ENCODE results near the gene ACSM3. TPM values are rescaled to one million over a fixed set of nuclear protein-coding genes. Genes with fewer than 3 reads are reported as not detected.
"Not testable (repeated sequence)": the region's sequence is repeated elsewhere in the genome, so short reads cannot be mapped to it uniquely, and the experiment has no call there.

The ACSM3 gene
- total RNA-seq, 2 experiments from 2014 or later = 10.1 to 10.7 TPM

GRCh38 chr16:20753727-20754126, 10.1 kb upstream of the ACSM3 start:
- CTCF ChIA-PET = interaction anchor here (0.7 kb wide), 1 partner anchor 381 kb away, joined by 4 read pairs; no protein-coding TSS in a partner anchor

DNA sequence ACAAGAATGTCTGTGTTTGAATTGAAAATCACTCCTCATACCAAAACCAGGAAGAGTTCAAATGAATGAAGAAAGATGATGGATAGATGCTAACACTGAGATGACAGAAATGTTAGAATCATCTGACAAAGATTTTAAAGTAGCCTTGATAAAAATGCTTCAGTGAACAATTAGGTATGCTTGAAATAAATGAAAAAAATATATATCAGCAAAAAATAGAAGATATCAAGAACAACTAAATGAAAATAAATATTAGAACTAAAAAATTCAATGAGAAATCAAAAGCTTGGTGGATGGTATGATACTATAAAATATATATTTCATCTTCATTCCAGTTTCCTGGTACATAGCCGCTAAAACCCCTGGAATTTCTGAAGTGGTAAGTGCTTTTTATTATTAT, 8.6 kb upstream of the ACSM3 start:
- ChIA-PET CTCF (no interaction called here), POLR2A (no interaction called here)

More at GRCh38 chr16:20753727-20754126, 10.1 kb upstream of the ACSM3 start:
- POLR2A ChIA-PET = no interaction called here

DNA sequence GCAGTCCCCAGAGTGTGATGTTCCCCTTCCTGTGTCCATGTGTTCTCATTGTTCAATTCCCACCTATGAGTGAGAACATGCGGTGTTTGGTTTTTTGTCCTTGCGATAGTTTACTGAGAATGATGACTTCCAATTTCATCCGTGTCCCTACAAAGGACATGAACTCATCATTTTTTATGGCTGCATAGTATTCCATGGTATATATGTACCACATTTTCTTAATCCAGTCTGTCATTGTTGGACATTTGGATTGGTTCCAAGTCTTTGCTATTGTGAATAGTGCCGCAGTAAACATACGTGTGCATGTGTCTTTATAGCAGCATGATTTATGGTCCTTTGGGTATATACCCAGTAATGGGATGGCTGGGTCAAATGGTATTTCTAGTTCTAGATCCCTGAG, 8.0 kb upstream of the ACSM3 start:
- POLR2A ChIA-PET, CTCF ChIA-PET: not testable (repeated sequence)

DNA sequence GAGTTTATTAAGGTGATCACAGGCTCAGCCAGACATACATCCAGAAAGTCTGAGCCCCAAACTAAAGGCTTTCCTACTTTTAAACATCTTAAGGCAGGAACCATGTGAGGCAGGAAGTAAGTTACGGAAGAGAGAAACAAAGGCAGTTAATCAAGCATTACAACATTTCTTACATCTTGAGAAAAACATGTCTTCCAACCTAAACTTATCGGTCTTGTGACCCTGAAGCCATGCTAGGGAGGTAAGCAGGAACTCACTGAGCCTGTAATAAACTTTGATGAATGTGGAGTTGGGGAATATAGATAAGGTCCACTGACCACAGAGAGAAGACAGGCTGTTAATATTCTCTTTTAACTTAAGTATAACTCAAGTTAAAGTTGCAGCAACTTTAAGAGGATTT, 3.5 kb upstream of the ACSM3 start:
- ChIA-PET CTCF (no interaction called here), POLR2A (no interaction called here)

DNA sequence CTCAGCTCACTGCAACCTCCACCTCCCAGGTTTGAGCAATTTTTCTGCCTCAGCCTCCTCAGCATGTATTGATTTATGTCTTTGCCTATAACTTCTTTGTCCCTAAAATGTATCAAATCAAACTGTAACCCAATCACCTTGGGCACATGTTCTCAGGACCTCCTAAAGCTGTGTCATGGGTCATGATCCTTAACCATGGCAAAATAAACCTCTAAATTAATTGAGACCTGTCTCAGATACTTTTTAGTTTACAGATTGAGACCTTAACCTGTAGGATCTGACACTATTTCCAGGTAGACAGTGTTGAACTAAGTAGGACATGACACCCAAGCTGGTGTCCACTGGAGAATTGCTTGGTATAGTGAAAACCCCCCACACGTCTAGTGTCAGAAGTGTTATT, 2.6 kb upstream of the ACSM3 start:
- CTCF ChIA-PET = no interaction called here
- POLR2A ChIA-PET = no interaction called here

DNA sequence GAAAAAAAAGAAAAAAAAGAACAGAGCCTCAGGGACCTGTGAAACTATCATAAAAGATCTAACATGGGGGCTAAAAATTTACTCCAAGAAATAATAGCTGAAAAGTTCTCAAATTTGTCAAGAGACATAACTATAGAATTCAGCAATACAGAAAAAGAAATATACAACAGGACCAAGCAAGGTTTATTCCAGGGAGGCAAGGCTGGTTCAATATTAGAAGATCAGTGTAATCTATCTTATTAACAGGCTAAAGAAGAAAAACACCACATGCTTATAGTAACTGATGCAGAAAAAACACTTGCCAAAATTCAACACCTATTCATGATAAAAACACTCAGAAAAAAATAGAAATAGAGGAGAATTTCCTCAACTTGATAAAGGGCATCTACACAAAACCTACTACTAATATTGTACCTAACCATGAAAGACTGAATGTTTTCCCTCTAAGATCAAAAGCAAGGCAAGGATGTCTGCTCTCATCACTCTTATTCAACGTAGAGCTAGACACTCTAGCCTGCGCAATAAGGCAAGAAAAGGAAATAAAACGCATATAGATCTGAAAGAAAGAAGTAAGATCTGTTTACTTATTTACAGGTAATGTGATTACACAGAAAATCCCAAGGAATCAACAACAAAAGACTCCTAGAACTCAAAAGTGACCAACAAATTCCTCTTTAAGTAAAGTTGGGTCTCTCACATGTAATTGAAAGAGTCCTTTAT, 1.2 kb upstream of the ACSM3 start:
- ChIA-PET POLR2A (interaction anchor here (0.9 kb wide), 1 partner anchor 22 kb away, joined by 4 read pairs; no protein-coding TSS in a partner anchor), CTCF (no interaction called here)

GRCh38 chr16:20764448-20764847, 634 bp downstream of the ACSM3 start:
- POLR2A ChIA-PET = interaction anchor here (0.6 to 0.7 kb wide), 2 partner anchors 24 to 317 kb away, joined by 3 read pairs; no protein-coding TSS in a partner anchor
- CTCF ChIA-PET = not testable (repeated sequence)

DNA sequence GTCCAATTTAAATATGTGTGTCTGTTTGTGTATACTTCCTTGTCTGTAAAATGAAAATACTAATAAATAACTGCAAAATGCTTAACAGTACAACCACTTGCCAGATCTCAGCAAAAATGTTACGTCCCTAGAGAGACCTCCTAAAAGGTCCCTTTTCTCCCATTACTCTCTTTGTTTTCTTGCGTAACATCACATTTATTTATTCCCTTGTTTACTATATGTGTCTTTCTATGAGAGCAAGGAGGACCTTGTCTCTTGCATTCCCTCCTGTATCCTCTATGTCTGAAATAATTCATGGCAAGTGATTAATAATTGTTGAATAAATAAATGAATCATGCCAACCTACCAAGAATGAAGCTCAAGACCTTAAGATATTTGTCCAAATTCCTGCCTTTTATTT, 1.9 kb downstream of the ACSM3 start:
- ChIA-PET CTCF (no interaction called here), POLR2A (no interaction called here)

GRCh38 chr16:20766294-20766693, 2.5 kb downstream of the ACSM3 start:
- POLR2A ChIA-PET = no interaction called here
- CTCF ChIA-PET = no interaction called here

DNA sequence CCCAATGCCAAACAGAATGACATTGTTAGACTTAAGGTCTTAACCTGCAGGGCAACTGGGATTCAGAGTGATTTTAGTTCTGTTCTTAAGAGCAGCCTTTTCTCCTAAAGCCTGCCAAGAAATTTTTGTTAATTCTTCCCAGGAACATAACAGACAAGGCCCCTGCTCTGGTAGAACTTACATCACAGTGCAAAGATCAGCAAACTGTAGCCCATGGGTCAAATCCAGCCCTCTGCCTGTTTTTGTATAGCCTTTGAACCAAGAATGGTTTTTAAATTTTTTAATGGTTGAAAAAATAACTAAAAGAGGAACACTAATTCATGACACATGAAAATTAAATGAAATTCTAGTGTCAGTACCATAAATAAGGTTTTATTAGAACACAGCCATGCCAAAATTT, 3.8 kb downstream of the ACSM3 start:
- ChIA-PET CTCF (no interaction called here), POLR2A (no interaction called here)

DNA sequence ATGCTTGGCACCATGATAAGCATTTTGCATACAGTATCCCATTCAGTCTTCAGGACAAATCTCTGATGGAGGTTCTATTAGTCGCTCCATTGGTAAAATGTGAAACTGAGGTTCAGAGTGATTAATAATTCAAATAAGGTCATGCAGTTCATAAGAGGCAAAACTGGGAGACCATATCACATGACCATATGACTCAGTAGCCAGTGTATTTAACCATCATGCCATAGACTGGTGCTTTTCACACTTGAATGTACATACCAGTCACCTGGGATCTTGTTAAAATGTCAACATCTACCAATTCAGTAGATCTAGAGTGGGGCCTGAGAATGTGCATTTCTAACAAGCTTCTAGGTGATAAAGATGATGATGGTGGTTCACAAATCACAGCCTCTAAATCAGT, 4.3 kb downstream of the ACSM3 start:
- CTCF ChIA-PET = no interaction called here
- POLR2A ChIA-PET = no interaction called here

DNA sequence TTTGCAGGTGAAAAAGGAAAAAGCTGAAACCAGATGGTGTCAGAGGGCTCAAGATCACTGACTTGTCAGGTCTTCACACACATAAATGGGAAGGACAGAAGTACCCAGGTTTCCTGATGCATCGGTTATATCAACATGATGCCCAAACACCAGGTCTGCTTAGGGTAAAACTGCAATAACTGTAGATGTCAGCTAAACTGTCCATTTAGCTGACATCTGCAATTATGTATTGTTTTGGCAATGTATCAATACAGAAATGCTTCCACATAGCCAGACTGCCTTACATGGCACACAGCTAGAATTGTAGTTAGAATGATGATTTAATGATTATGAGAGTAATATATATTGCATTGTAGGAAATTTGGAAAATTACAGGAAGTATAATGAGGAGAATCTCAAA, 5.0 kb downstream of the ACSM3 start:
- POLR2A ChIA-PET = no interaction called here

DNA sequence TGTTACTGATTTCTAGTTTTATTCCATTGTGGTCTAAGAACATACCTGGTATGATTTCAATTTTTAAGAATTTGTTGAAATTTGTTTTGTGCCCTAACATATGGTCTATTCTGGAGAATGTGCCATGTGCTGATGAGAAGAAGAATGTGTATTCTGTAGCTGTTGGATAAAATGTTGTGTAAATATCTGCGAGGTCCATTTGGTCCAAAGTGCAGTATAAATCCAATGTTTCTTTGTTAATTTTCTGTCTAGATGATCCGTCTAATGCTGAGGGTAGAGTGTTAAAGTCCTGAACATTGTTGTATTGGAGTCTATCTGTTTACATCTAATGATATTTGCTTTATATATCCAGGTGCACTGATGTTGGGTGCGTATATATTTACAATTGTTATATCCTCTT, 9.9 kb downstream of the ACSM3 start:
- CTCF ChIA-PET = interaction anchor here (1.1 kb wide), 1 partner anchor 15 kb away, joined by 3 read pairs; no protein-coding TSS in a partner anchor
- POLR2A ChIA-PET = interaction anchor here (0.7 kb wide), 1 partner anchor 143 kb away, joined by 8 read pairs; no protein-coding TSS in a partner anchor

More for the DNA sequence above, 5.0 kb downstream of the ACSM3 start:
- CTCF ChIA-PET = no interaction called here

GRCh38 chr16:20774703-20775362, 11.0 kb downstream of the ACSM3 start:
- CTCF ChIA-PET = interaction anchor here (0.7 kb wide), 1 partner anchor 10 kb away, joined by 3 read pairs; no protein-coding TSS in a partner anchor
- POLR2A ChIA-PET = no interaction called here

- CTCF ChIA-PET = no interaction called here
- POLR2A ChIA-PET = no interaction called here
These were observed 17.9 kb downstream of the ACSM3 start for GRCh38 chr16:20781697-20782096.

GRCh38 chr16:20782470-20782869, 18.7 kb downstream of the ACSM3 start:
- ChIA-PET POLR2A (no interaction called here), CTCF (no interaction called here)

DNA sequence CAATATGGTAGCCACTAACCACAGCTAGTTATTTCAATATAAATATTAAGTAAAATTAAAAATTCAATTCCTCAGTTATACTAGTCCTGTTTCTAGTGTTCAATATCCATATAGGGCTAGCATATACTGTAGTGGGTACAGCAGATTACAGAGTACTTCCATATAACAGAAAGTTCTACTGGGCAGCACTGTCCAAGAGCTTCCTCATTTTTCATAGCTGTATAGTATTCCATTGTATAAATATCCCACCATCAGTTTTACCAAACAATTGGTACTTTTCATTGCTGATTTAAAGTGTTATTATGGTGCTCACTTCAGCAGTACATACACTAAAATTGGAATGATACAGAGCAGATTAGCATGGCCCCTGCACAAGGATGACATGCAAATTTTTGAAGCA, 20.4 kb downstream of the ACSM3 start:
- POLR2A ChIA-PET = no interaction called here
- CTCF ChIA-PET = no interaction called here

GRCh38 chr16:20789130-20789529, 25.3 kb downstream of the ACSM3 start:
- ChIA-PET POLR2A (interaction anchor here (0.7 kb wide), 1 partner anchor 189 kb away, joined by 11 read pairs; no protein-coding TSS in a partner anchor), CTCF (interaction anchor here (0.8 kb wide), 1 partner anchor 15 kb away, joined by 3 read pairs; no protein-coding TSS in a partner anchor)

GRCh38 chr16:20791923-20792612, 28.3 kb downstream of the ACSM3 start:
- ChIA-PET CTCF (interaction anchor here (0.6 kb wide), 1 partner anchor 21 kb away, joined by 5 read pairs; no protein-coding TSS in a partner anchor), POLR2A (no interaction called here)

- CTCF ChIA-PET = no interaction called here
- POLR2A ChIA-PET = no interaction called here
These were observed 34.5 kb downstream of the ACSM3 start for GRCh38 chr16:20798364-20798763.

- ChIA-PET CTCF (interaction anchor here (0.6 to 0.9 kb wide), 3 partner anchors 199 to 386 kb away, joined by 3 read pairs; no protein-coding TSS in a partner anchor), POLR2A (no interaction called here)
These were observed 35.8 kb downstream of the ACSM3 start for GRCh38 chr16:20799599-20799998.

All from activated CD8-positive, alpha-beta memory T cell treated with anti-CD3 and anti-CD28 coated beads for 36 hours (primary cell).